K562 (cell line): ENCODE measurements around the gene ORC1. TPM values are rescaled to one million over a fixed set of nuclear protein-coding genes. Genes with fewer than 3 reads are reported as not detected.

Experiments
- BHLHE40 ChIP-seq: IDR thresholded peaks from 2 replicates; pipeline ENCODE4 v1.6.1; 2011; ENCODE audit warnings: low read length, improper control_type of control experiment
- CREM ChIP-seq: IDR thresholded peaks from 2 replicates; pipeline ENCODE4 v1.6.1; 2014; ENCODE audit warnings: antibody characterized with exemption, low read depth
- FOXO4 ChIP-seq: fragments of 450-650 bp; formaldehyde crosslinking; IDR thresholded peaks from 2 replicates; pipeline ENCODE4 v1.4.0; 2020; ENCODE audit warnings: mild to moderate bottlenecking, moderate library complexity
- GABPB2 ChIP-seq: fragments of 250-450 bp; sonication (Bioruptor Pico); conservative IDR thresholded peaks from 2 replicates; pipeline ENCODE4 v1.5.1; 2021; ENCODE audit warnings: mild to moderate bottlenecking
- HDAC6 ChIP-seq: IDR thresholded peaks from 2 replicates; pipeline ENCODE4 v1.6.1; 2012; ENCODE audit warnings: low read depth, mild to moderate bottlenecking, control low read depth, inconsistent platforms, low read length, moderate library complexity
- KAT2B ChIP-seq: IDR thresholded peaks from one replicate; pipeline ENCODE4 v1.6.1; 2012; ENCODE audit warnings: low read depth, mild to moderate bottlenecking, control low read depth, inconsistent platforms, low read length, moderate library complexity
- LEF1 ChIP-seq: fragments of 450-650 bp; IDR thresholded peaks from 2 replicates; pipeline ENCODE4 v1.6.1; 2016; ENCODE audit warnings: mild to moderate bottlenecking
- MCM5 ChIP-seq: fragments of 450-650 bp; IDR thresholded peaks from 2 replicates; pipeline ENCODE4 v1.6.1; 2016; ENCODE audit warnings: low read depth
- MYBL2 ChIP-seq, 2 experiments: fragments of 450-650 bp in 1 of 2; sonication (generic) in 1 of 2; formaldehyde crosslinking in 1 of 2; IDR thresholded peaks; 2 replicates each; pipeline versions ENCODE4 v1.6.1 to v1.8.1; 2017 to 2022; ENCODE audit warnings: borderline replicate concordance in 1 of 2, inconsistent platforms in 1 of 2, low read depth in 1 of 2, mild to moderate bottlenecking in 1 of 2, missing genetic modification reagents in 1 of 2, moderate library complexity in 1 of 2
- PHB2 ChIP-seq: fragments of 450-650 bp; IDR thresholded peaks from 2 replicates; pipeline ENCODE4 v1.6.1; 2017; ENCODE audit warnings: low read depth
- POLR3A ChIP-seq: IDR thresholded peaks from 2 replicates; pipeline ENCODE4 v1.6.1; 2011; ENCODE audit warnings: borderline replicate concordance, mild to moderate bottlenecking, moderate library complexity; ENCODE audit not compliant: insufficient read length, insufficient read depth; ENCODE audit errors: extremely low read depth
- RAD21 ChIP-seq, 2 experiments: fragments of 250-450 bp in 1 of 2; fragments of 450-650 bp in 1 of 2; sonication (Bioruptor Pico) in 1 of 2; formaldehyde crosslinking in 1 of 2; IDR thresholded peaks in 1 of 2; conservative IDR thresholded peaks in 1 of 2; 2 replicates each; pipeline versions ENCODE4 v1.4.0 to v1.8.0; 2020 to 2022; ENCODE audit warnings: mild to moderate bottlenecking in 2 of 2, moderate library complexity in 1 of 2
- RCOR1 ChIP-seq, 2 experiments: IDR thresholded peaks; 2 replicates each; pipeline ENCODE4 v1.6.1; 2012; ENCODE audit warnings: low read depth in 2 of 2, low read length in 2 of 2, borderline replicate concordance in 1 of 2, improper control_type of control experiment in 1 of 2
- SAFB ChIP-seq: fragments of 200-400 bp; formaldehyde crosslinking; IDR thresholded peaks from 2 replicates; pipeline ENCODE4 v1.6.1; 2017; ENCODE audit warnings: low read depth, low read length, borderline replicate concordance
- SREBF1 ChIP-seq: fragments of 150-350 bp; IDR thresholded peaks from 2 replicates; pipeline ENCODE4 v1.6.1; 2014; ENCODE audit warnings: antibody characterized with exemption, low read depth, low read length, borderline replicate concordance
- SUPT5H ChIP-seq: fragments of 450-650 bp; IDR thresholded peaks from 2 replicates; pipeline ENCODE4 v1.6.1; 2016
- TBL1XR1 ChIP-seq, 2 experiments: IDR thresholded peaks; 2 replicates each; pipeline ENCODE4 v1.6.1; 2012; ENCODE audit warnings: improper control_type of control experiment in 2 of 2, low read length in 2 of 2, mild to moderate bottlenecking in 1 of 2
- TRIM28 ChIP-seq: fragments of 450-650 bp; IDR thresholded peaks from 2 replicates; pipeline ENCODE4 v1.6.1; 2017
- XRCC3 ChIP-seq: fragments of 450-650 bp; IDR thresholded peaks from 2 replicates; pipeline ENCODE4 v1.6.1; 2017; ENCODE audit warnings: mild to moderate bottlenecking, moderate library complexity
- ZBTB7A ChIP-seq: IDR thresholded peaks from 2 replicates; pipeline ENCODE4 v1.6.1; 2011; ENCODE audit warnings: low read depth, mild to moderate bottlenecking, low read length, moderate library complexity, borderline replicate concordance; ENCODE audit not compliant: control insufficient read depth
- ZNF23 ChIP-seq: fragments of 250-450 bp; sonication (Bioruptor Pico); IDR thresholded peaks from 2 replicates; pipeline ENCODE4 v1.4.0; 2020; ENCODE audit warnings: mild to moderate bottlenecking
- ZNF586 ChIP-seq: fragments of 450-650 bp; formaldehyde crosslinking; conservative IDR thresholded peaks from 2 replicates; pipeline ENCODE4 v1.4.0; 2020; ENCODE audit warnings: mild to moderate bottlenecking, moderate library complexity
- ZNF75A ChIP-seq: fragments of 450-650 bp; formaldehyde crosslinking; IDR thresholded peaks from 2 replicates; pipeline ENCODE4 v1.4.0; 2020; ENCODE audit warnings: mild to moderate bottlenecking
- ZZZ3 ChIP-seq: fragments of 450-650 bp; IDR thresholded peaks from 2 replicates; pipeline ENCODE4 v1.6.1; 2016; ENCODE audit warnings: antibody characterized with exemption, mild to moderate bottlenecking, moderate library complexity
- polyA plus RNA-seq, 8 experiments: library from polyadenylated mRNA; depleted of rRNA in 4 of 8; stranded (reverse) in 5 of 8; unstranded in 3 of 8; fragments of >200 nt; fragmentation: Nextera tagmentation in 2 of 8; fragmentation: Illumina TruSeq in 1 of 8; extraction: Ambion mirVana in 2 of 8; extraction: Trizol in 1 of 8; gene quantifications; 2 replicates each; pipeline versions ENCODE4 v1.2.1 to v1.2.3, GENCODE V29; 2011 to 2014; ENCODE audit warnings: inconsistent platforms in 1 of 8, missing spikeins in 1 of 8
- total RNA-seq, 7 experiments: library from RNA; depleted of rRNA in 6 of 7; stranded (reverse); fragments of >200 nt in 6 of 7; fragmentation: Illumina TruSeq in 2 of 7; extraction: Trizol in 2 of 7; gene quantifications; 2 replicates each; pipeline versions ENCODE4 v1.2.1 to v1.2.3, GENCODE V29; 2011 to 2021; ENCODE audit warnings: low replicate concordance in 1 of 7
- TF ChIP-seq, protein P1 (sequence below): sonication (generic); formaldehyde crosslinking; IDR thresholded peaks from 2 replicates; pipeline ENCODE4 v1.8.0; 2023; ENCODE audit warnings: mild to moderate bottlenecking, missing genetic modification reagents
- TF ChIP-seq, protein P2 (sequence below), 2 experiments: fragments of 450-650 bp in 1 of 2; sonication (generic) in 1 of 2; formaldehyde crosslinking in 1 of 2; IDR thresholded peaks in 1 of 2; conservative IDR thresholded peaks in 1 of 2; 2 replicates each; pipeline versions ENCODE4 v1.6.1 to v1.8.1; 2016 to 2023; ENCODE audit warnings: mild to moderate bottlenecking in 2 of 2, moderate library complexity in 2 of 2, inconsistent platforms in 1 of 2, missing genetic modification reagents in 1 of 2

The ORC1 gene
- total and polyA plus RNA-seq, 9 of the 15 experiments (the other 6 are each of a cell fraction or from before 2014, with no cell fraction given) = 26.4 to 91.6 (median 69.7) TPM

DNA sequence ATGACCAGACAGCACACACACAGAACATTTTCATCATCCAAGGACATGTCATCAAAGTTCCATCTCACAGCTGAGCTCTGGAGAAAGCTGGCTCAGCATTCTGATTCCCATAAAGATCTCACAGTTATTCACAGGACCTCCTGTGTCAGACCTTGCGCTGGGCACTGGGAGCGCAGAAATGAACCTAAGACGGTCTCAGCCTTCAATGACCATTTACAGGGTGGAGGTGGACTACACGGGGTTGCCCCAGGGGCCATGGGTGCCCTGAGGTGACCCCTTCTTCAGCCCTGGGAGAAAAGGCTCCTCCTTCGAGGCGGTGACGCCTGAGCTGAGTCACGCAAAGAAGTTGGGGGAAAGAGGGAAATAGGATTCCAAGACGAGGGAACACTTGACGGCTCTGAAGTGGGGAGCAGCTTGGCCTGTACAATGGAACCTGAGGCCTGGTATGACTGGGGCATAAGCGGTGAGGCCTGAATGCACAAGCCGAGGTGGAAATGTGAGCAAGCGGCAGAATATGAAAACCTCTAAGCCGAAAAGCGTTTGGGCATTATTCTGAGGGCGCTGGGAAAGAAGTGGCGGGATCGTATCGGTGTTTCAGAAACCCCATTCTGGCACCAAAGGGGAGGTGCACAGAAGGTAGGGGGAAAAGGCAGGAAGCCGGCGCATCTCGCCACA lies 39.0 kb downstream of the ORC1 start (continued):
- no peak; a peak in 1 of 4 replicates for TF ChIP-seq TBL1XR1 (IDR thresholded peaks at IDR 0.05; ENCODE audit: low read length in 2 of 2)
- no peak for TF ChIP-seq XRCC3
- TF ChIP-seq HDAC6 = no peak
- TF ChIP-seq TRIM28 = no peak
- TF ChIP-seq MYBL2 (IDR thresholded peaks at IDR 0.05; ENCODE audit: low read depth) = no peak
- TF ChIP-seq MYBL2 (CRISPR knock-in tag; IDR thresholded peaks at IDR 0.05; ENCODE audit: borderline replicate concordance) = no peak
- no peak for TF ChIP-seq SAFB
- TF ChIP-seq ZBTB7A = peak; percentile 65; the same call in 1 of the 2 replicates
- no peak for TF ChIP-seq RCOR1 (IDR thresholded peaks at IDR 0.05; ENCODE audit: borderline replicate concordance in 1 of 2, low read depth in 2 of 2, low read length in 2 of 2)
- TF ChIP-seq RAD21 (CRISPR knock-in tag; conservative IDR thresholded peaks at IDR 0.05 in 1 of 2, IDR thresholded peaks at IDR 0.05 in 1 of 2) = no peak
- no peak for TF ChIP-seq GABPB2 (CRISPR knock-in tag)
- no peak for TF ChIP-seq PHB2
- TF ChIP-seq SREBF1 = no peak
- no peak for TF ChIP-seq KAT2B
- TF ChIP-seq LEF1 = 0 out of 2 replicates have a peak, but pooled peaks have one; percentile 37
- TF ChIP-seq FOXO4 (CRISPR knock-in tag) = no peak
- TF ChIP-seq ZNF75A (CRISPR knock-in tag) = no peak
- TF ChIP-seq, protein P1, sequence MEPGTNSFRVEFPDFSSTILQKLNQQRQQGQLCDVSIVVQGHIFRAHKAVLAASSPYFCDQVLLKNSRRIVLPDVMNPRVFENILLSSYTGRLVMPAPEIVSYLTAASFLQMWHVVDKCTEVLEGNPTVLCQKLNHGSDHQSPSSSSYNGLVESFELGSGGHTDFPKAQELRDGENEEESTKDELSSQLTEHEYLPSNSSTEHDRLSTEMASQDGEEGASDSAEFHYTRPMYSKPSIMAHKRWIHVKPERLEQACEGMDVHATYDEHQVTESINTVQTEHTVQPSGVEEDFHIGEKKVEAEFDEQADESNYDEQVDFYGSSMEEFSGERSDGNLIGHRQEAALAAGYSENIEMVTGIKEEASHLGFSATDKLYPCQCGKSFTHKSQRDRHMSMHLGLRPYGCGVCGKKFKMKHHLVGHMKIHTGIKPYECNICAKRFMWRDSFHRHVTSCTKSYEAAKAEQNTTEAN = no peak
- no peak for TF ChIP-seq ZNF23 (CRISPR knock-in tag)
- TF ChIP-seq ZZZ3 = no peak
- TF ChIP-seq POLR3A = no peak
- TF ChIP-seq SUPT5H = no peak; the same call in 1 of the 2 replicates
- TF ChIP-seq BHLHE40 = peak; percentile 15; the same call in 1 of the 2 replicates
- no peak for TF ChIP-seq MCM5
- TF ChIP-seq, protein P2, sequence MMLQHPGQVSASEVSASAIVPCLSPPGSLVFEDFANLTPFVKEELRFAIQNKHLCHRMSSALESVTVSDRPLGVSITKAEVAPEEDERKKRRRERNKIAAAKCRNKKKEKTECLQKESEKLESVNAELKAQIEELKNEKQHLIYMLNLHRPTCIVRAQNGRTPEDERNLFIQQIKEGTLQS (IDR thresholded peaks at IDR 0.05) = peak; percentile 87
- TF ChIP-seq, protein P2 (CRISPR knock-in tag; conservative IDR thresholded peaks at IDR 0.05) = peak; percentile 65; the same call in 1 of the 2 replicates
- peak; percentile 73 for TF ChIP-seq CREM
- no peak for TF ChIP-seq ZNF586 (CRISPR knock-in tag)
